A549 (cell line): Measurements from ENCODE around the gene KCNIP4.

Source experiments
- CHD2 ChIP-seq: fragments of 150-350 bp; IDR thresholded peaks from 2 replicates; pipeline ENCODE4 v1.6.1; 2014; ENCODE audit warnings: low read length; ENCODE audit not compliant: partially characterized antibody
- CTCF ChIP-seq: fragments of >200 bp; sonication (Bioruptor Twin); formaldehyde crosslinking; IDR thresholded peaks from 3 replicates; pipeline ENCODE4 v1.5.1; 2016
- GATA3 ChIP-seq: IDR thresholded peaks from 2 replicates; pipeline ENCODE4 v1.6.1; 2012; ENCODE audit warnings: borderline replicate concordance
- KDM5A ChIP-seq: fragments of 200-600 bp; sonication (generic); IDR thresholded peaks from 2 replicates; pipeline ENCODE4 v1.6.1; 2016; ENCODE audit warnings: antibody characterized with exemption, mild to moderate bottlenecking
- MAX ChIP-seq: IDR thresholded peaks from 2 replicates; pipeline ENCODE4 v1.6.1; 2012
- POLR2A ChIP-seq: IDR thresholded peaks from 2 replicates; pipeline ENCODE4 v1.6.1; 2012; ENCODE audit warnings: mild to moderate bottlenecking, low read length
- POLR2AphosphoS2 ChIP-seq: conservative IDR thresholded peaks from 2 replicates; pipeline ENCODE4 v1.6.1; 2012; ENCODE audit warnings: low read length, improper control_type of control experiment, inconsistent platforms
- RNF2 ChIP-seq: fragments of 200-600 bp; sonication (generic); IDR thresholded peaks from 2 replicates; pipeline ENCODE4 v1.6.1; 2016; ENCODE audit warnings: low read depth, mild to moderate bottlenecking, antibody characterized with exemption, moderate library complexity, borderline replicate concordance
- SMC3 ChIP-seq: fragments of >200 bp; sonication (Bioruptor Twin); formaldehyde crosslinking; IDR thresholded peaks from 3 replicates; pipeline ENCODE4 v1.6.1; 2018; ENCODE audit warnings: inconsistent platforms
- USF2 ChIP-seq: fragments of 450-650 bp; IDR thresholded peaks from 2 replicates; pipeline ENCODE4 v1.6.1; 2014; ENCODE audit warnings: antibody characterized with exemption

GRCh38 chr4:21757248-21757647 lies 191.3 kb downstream of the KCNIP4 start:
- TF ChIP-seq RNF2 (no peak), CTCF (no peak), SMC3 (no peak), KDM5A (no peak), POLR2A (no peak), CHD2 (no peak), GATA3 (no peak), USF2 (no peak), MAX (no peak), POLR2AphosphoS2 (no peak)
